ENCODE results near the gene KISS1R.
"Not testable (repeated sequence)": the region's sequence is repeated elsewhere in the genome, so short reads cannot be mapped to it uniquely, and the experiment has no call there.

Gene KISS1R

GRCh38 chr19:917323-918151 lies at the start of gene KISS1R:
Gene KISS1R, plus strand, starts transcription at chr19:917333. Its CDS starts 170 bp downstream, at chr19:917503.
- DNase-seq (ENCODE audit: low read depth, low spot score): no peak

GRCh38 chr19:867855-868457 lies 49.2 kb upstream of the KISS1R start:
- DNase-seq (ENCODE audit: low read depth, low spot score): no peak

GRCh38 chr19:868458-869244 lies 48.5 kb upstream of the KISS1R start:
- no peak for DNase-seq (ENCODE audit: low read depth, low spot score)

- no peak for DNase-seq (ENCODE audit: low read depth, low spot score)
These were observed 47.6 kb upstream of the KISS1R start for GRCh38 chr19:869245-870177.

- DNase-seq (ENCODE audit: low read depth, low spot score): no peak
These were observed 46.8 kb upstream of the KISS1R start for GRCh38 chr19:870314-870713.

GRCh38 chr19:870963-871401 lies 46.2 kb upstream of the KISS1R start:
- DNase-seq (ENCODE audit: low read depth, low spot score): no peak

GRCh38 chr19:871446-872265 lies 45.5 kb upstream of the KISS1R start:
- DNase-seq (ENCODE audit: low read depth, low spot score): no peak

- DNase-seq (ENCODE audit: low read depth, low spot score): no peak
These were observed 44.7 kb upstream of the KISS1R start for GRCh38 chr19:872266-872951.

GRCh38 chr19:873084-873483 lies 44.0 kb upstream of the KISS1R start:
- DNase-seq (ENCODE audit: low read depth, low spot score): no peak

- DNase-seq (ENCODE audit: low read depth, low spot score): no peak
These were observed 43.5 kb upstream of the KISS1R start for GRCh38 chr19:873561-874041.

GRCh38 chr19:875265-875879 lies 41.8 kb upstream of the KISS1R start:
- no peak for DNase-seq (ENCODE audit: low read depth, low spot score)

- DNase-seq (ENCODE audit: low read depth, low spot score): no peak
These were observed 41.0 kb upstream of the KISS1R start for GRCh38 chr19:876089-876488.

- DNase-seq (ENCODE audit: low read depth, low spot score): no peak
These were observed 40.3 kb upstream of the KISS1R start for GRCh38 chr19:876780-877314.

GRCh38 chr19:877992-878660 lies 39.0 kb upstream of the KISS1R start:
- DNase-seq (ENCODE audit: low read depth, low spot score): not testable (repeated sequence)

GRCh38 chr19:878751-879561 lies 38.2 kb upstream of the KISS1R start:
- not testable (repeated sequence) for DNase-seq (ENCODE audit: low read depth, low spot score)

- DNase-seq (ENCODE audit: low read depth, low spot score): no peak
These were observed 37.3 kb upstream of the KISS1R start for GRCh38 chr19:879711-880438.
